ENCODE results near the gene VPS11. TPM values are rescaled to one million over a fixed set of nuclear protein-coding genes. Genes with fewer than 3 reads are reported as not detected.
A peak's percentile ranks its signal among the peaks of the same experiment; 100 is the strongest.

Gene VPS11
- total RNA-seq, 1 donor from 2014 or later: 34.8 TPM

GRCh38 chr11:119065369-119065768, 2.2 kb upstream of the VPS11 start:
- Mint-ChIP-seq H3K4me1 (ENCODE audit: unreplicated experiment) (peaks cover 9% of the 10 kb centered on the region), H3K4me3 (peak overlapping the region; percentile 59), H3K27ac (no peak overlapping the region), H3K27me3 (no peaks in the 10 kb centered on the region), H3K9me3 (no peaks in the 10 kb centered on the region), H3K36me3 (peaks cover 8% of the 10 kb centered on the region)
- peak; percentile 62 for TF ChIP-seq CTCF (conservative IDR thresholded peaks at IDR 0.05)
- DNase-seq (ENCODE audit: extremely low spot score, unreplicated experiment): no peak

- Mint-ChIP-seq H3K4me3 (no peak overlapping the region), H3K27me3 (no peaks in the 10 kb centered on the region), H3K36me3 (peaks cover 13% of the 10 kb centered on the region), H3K27ac (no peak overlapping the region), H3K4me1 (ENCODE audit: unreplicated experiment) (no peaks in the 10 kb centered on the region), H3K9me3 (no peaks in the 10 kb centered on the region)
- DNase-seq (ENCODE audit: extremely low spot score, unreplicated experiment): no peak
- no peak for TF ChIP-seq CTCF (conservative IDR thresholded peaks at IDR 0.05)
Observed at GRCh38 chr11:119077839-119078238, 10.2 kb downstream of the VPS11 start.

- DNase-seq (ENCODE audit: extremely low spot score, unreplicated experiment): no peak
- Mint-ChIP-seq H3K27me3 (no peaks in the 10 kb centered on the region), H3K9me3 (no peaks in the 10 kb centered on the region), H3K27ac (no peak overlapping the region), H3K36me3 (peaks cover 7% of the 10 kb centered on the region), H3K4me1 (ENCODE audit: unreplicated experiment) (no peaks in the 10 kb centered on the region), H3K4me3 (no peak overlapping the region)
- no peak for TF ChIP-seq CTCF (conservative IDR thresholded peaks at IDR 0.05)
Observed at GRCh38 chr11:119078675-119079420, 11.2 kb downstream of the VPS11 start.

- TF ChIP-seq CTCF (conservative IDR thresholded peaks at IDR 0.05): no peak
- no peak overlapping the region for H3K4me3 Mint-ChIP-seq
- DNase-seq (ENCODE audit: extremely low spot score, unreplicated experiment): no peak
- H3K4me1 Mint-ChIP-seq (ENCODE audit: unreplicated experiment): peaks cover 9% of the 10 kb centered on the region
- H3K36me3 Mint-ChIP-seq: peaks cover 7% of the 10 kb centered on the region
- no peak overlapping the region for H3K27ac Mint-ChIP-seq
- H3K9me3 Mint-ChIP-seq: no peaks in the 10 kb centered on the region
- H3K27me3 Mint-ChIP-seq: no peaks in the 10 kb centered on the region
Observed at GRCh38 chr11:119081682-119082260, 14.2 kb downstream of the VPS11 start.

GRCh38 chr11:119084663-119085436, 17.2 kb downstream of the VPS11 start, which contains the start of gene HMBS:
Gene HMBS, plus strand, starts transcription at chr11:119084881. Its CDS starts 153 bp downstream, at chr11:119085034.
- H3K4me1 Mint-ChIP-seq (ENCODE audit: unreplicated experiment): peaks cover 16% of the 10 kb centered on the region
- peak within 1 kb of the TSS; percentile 96 for H3K27ac Mint-ChIP-seq
- H3K9me3 Mint-ChIP-seq: no peaks in the 10 kb centered on the region
- no peak for TF ChIP-seq CTCF (conservative IDR thresholded peaks at IDR 0.05)
- no peaks in the 10 kb centered on the region for H3K27me3 Mint-ChIP-seq
- H3K4me3 Mint-ChIP-seq: peak within 1 kb of the TSS; percentile 99
- H3K36me3 Mint-ChIP-seq: no peaks in the 10 kb centered on the region
- peak; percentile 90 for DNase-seq (ENCODE audit: extremely low spot score, unreplicated experiment)
